ENCODE measurements around the gene ENKUR.

GRCh38 chr10:25023278-25023677, 7.3 kb upstream of the ENKUR start:
- TF ChIP-seq POLR2A (IDR thresholded peaks at IDR 0.05) (no peak), CTCF (IDR thresholded peaks at IDR 0.05) (no peak), POLR2AphosphoS5 (IDR thresholded peaks at IDR 0.05) (no peak)

Data from prostate gland (tissue), 2 donors.